ENCODE data around the gene AURKB. TPM values are rescaled to one million over a fixed set of nuclear protein-coding genes. Genes with fewer than 3 reads are reported as not detected.

AURKB gene
- total and polyA plus RNA-seq, 2 of the 13 experiments (the other 11 are each of a cell fraction or from before 2014, with no cell fraction given): 29.5 to 75.3 TPM

DNA sequence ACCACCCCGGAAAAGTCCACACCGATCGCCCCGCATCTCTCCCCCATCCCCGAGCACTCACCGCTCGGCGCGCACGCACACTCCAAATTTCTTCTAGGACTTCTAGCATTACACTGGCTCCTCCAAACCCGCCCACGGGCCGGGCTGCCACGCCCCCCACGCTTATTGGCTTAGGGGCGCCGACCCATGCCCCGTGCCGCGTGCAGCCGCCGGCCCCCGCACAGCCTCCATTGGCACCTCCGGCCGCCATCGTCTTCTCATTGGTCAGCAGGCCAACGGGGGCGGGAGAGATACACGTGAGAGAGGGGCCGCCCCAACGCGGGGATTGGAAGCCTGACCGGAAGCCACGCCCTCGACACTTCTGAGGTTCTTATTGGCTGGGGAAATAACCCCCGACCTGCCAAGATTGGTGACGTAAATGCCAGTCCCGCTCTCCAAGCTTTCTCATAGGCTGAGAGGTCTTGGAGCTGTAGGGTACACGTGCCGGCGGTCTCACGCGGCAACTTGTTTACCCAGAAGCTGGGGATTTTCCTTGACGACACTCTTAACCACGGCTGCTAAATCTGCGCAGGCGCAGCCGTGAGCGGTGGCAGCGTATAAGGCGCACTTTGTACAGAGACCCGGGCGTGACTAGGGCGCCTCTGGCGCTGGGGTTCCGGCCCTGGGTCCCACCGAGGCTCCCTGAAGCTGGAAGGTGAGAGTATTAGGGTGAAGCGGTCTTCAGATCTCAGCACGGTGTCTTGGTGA, 54.0 kb downstream of the AURKB start (continued):
- TF ChIP-seq TRIM24 (CRISPR knock-in tag; IDR thresholded peaks at IDR 0.05) (no peak), ZKSCAN1 (IDR thresholded peaks at IDR 0.05; ENCODE audit: low read length) (no peak), YY1 (IDR thresholded peaks at IDR 0.05; ENCODE audit: insufficient read depth, insufficient replicate concordance, low read depth, low read length) (peak; percentile 40), ZNF180 (CRISPR knock-in tag; IDR thresholded peaks at IDR 0.05; ENCODE audit: borderline replicate concordance, low read depth) (no peak), HOXA3 (CRISPR knock-in tag; IDR thresholded peaks at IDR 0.05) (peak; percentile 39; the same call in 1 of the 2 replicates), SOX6 (IDR thresholded peaks at IDR 0.05) (no peak), SOX6 (CRISPR knock-in tag; IDR thresholded peaks at IDR 0.05) (peak; percentile 54; the same call in 1 of the 2 replicates), ZNF232 (CRISPR knock-in tag; IDR thresholded peaks at IDR 0.05; ENCODE audit: borderline replicate concordance) (0 out of 2 replicates have a peak, but pooled peaks have one; percentile 54), NCOR1 (IDR thresholded peaks at IDR 0.05; ENCODE audit: borderline replicate concordance, low read length) (0 out of 2 replicates have a peak, but pooled peaks have one; percentile 21), NCOA1 (CRISPR knock-in tag; IDR thresholded peaks at IDR 0.05) (0 out of 2 replicates have a peak, but pooled peaks have one; percentile 34), PRMT3 (CRISPR knock-in tag; IDR thresholded peaks at IDR 0.05; ENCODE audit: borderline replicate concordance, low read depth) (0 out of 2 replicates have a peak, but pooled peaks have one; percentile 31), SP5 (CRISPR knock-in tag; IDR thresholded peaks at IDR 0.05; ENCODE audit: borderline replicate concordance, low read depth) (peak; percentile 84), AKAP8 (CRISPR knock-in tag; IDR thresholded peaks at IDR 0.05) (0 out of 2 replicates have a peak, but pooled peaks have one; percentile 22), ZFX (CRISPR knock-in tag; IDR thresholded peaks at IDR 0.05; ENCODE audit: low read depth) (0 out of 2 replicates have a peak, but pooled peaks have one; percentile 9), ZNF224 (CRISPR knock-in tag; IDR thresholded peaks at IDR 0.05) (0 out of 2 replicates have a peak, but pooled peaks have one; percentile 41), FOXA1 (IDR thresholded peaks at IDR 0.05) (peak; percentile 60), FOXA1 (CRISPR knock-in tag; IDR thresholded peaks at IDR 0.05) (peak; percentile 85)
- TF ChIP-seq, protein P1, sequence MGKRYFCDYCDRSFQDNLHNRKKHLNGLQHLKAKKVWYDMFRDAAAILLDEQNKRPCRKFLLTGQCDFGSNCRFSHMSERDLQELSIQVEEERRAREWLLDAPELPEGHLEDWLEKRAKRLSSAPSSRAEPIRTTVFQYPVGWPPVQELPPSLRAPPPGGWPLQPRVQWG (CRISPR knock-in tag; IDR thresholded peaks at IDR 0.05; ENCODE audit: borderline replicate concordance, low read depth): no peak
- TF ChIP-seq, protein P2, sequence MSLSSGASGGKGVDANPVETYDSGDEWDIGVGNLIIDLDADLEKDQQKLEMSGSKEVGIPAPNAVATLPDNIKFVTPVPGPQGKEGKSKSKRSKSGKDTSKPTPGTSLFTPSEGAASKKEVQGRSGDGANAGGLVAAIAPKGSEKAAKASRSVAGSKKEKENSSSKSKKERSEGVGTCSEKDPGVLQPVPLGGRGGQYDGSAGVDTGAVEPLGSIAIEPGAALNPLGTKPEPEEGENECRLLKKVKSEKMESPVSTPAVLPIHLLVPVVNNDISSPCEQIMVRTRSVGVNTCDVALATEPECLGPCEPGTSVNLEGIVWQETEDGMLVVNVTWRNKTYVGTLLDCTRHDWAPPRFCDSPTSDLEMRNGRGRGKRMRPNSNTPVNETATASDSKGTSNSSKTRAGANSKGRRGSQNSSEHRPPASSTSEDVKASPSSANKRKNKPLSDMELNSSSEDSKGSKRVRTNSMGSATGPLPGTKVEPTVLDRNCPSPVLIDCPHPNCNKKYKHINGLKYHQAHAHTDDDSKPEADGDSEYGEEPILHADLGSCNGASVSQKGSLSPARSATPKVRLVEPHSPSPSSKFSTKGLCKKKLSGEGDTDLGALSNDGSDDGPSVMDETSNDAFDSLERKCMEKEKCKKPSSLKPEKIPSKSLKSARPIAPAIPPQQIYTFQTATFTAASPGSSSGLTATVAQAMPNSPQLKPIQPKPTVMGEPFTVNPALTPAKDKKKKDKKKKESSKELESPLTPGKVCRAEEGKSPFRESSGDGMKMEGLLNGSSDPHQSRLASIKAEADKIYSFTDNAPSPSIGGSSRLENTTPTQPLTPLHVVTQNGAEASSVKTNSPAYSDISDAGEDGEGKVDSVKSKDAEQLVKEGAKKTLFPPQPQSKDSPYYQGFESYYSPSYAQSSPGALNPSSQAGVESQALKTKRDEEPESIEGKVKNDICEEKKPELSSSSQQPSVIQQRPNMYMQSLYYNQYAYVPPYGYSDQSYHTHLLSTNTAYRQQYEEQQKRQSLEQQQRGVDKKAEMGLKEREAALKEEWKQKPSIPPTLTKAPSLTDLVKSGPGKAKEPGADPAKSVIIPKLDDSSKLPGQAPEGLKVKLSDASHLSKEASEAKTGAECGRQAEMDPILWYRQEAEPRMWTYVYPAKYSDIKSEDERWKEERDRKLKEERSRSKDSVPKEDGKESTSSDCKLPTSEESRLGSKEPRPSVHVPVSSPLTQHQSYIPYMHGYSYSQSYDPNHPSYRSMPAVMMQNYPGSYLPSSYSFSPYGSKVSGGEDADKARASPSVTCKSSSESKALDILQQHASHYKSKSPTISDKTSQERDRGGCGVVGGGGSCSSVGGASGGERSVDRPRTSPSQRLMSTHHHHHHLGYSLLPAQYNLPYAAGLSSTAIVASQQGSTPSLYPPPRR (CRISPR knock-in tag; IDR thresholded peaks at IDR 0.05; ENCODE audit: borderline replicate concordance): peak; percentile 18; the same call in 1 of the 2 replicates
- TF ChIP-seq, protein P3, sequence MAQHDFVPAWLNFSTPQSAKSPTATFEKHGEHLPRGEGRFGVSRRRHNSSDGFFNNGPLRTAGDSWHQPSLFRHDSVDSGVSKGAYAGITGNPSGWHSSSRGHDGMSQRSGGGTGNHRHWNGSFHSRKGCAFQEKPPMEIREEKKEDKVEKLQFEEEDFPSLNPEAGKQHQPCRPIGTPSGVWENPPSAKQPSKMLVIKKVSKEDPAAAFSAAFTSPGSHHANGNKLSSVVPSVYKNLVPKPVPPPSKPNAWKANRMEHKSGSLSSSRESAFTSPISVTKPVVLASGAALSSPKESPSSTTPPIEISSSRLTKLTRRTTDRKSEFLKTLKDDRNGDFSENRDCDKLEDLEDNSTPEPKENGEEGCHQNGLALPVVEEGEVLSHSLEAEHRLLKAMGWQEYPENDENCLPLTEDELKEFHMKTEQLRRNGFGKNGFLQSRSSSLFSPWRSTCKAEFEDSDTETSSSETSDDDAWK (CRISPR knock-in tag; IDR thresholded peaks at IDR 0.05): no peak
- TF ChIP-seq, protein P4, sequence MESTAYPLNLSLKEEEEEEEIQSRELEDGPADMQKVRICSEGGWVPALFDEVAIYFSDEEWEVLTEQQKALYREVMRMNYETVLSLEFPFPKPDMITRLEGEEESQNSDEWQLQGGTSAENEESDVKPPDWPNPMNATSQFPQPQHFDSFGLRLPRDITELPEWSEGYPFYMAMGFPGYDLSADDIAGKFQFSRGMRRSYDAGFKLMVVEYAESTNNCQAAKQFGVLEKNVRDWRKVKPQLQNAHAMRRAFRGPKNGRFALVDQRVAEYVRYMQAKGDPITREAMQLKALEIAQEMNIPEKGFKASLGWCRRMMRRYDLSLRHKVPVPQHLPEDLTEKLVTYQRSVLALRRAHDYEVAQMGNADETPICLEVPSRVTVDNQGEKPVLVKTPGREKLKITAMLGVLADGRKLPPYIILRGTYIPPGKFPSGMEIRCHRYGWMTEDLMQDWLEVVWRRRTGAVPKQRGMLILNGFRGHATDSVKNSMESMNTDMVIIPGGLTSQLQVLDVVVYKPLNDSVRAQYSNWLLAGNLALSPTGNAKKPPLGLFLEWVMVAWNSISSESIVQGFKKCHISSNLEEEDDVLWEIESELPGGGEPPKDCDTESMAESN (CRISPR knock-in tag; conservative IDR thresholded peaks at IDR 0.05): peak; percentile 34; the same call in 1 of the 2 replicates

Data from HepG2 (cell line).